Measurements from ENCODE around the gene VSIG10.

VSIG10 gene

DNA sequence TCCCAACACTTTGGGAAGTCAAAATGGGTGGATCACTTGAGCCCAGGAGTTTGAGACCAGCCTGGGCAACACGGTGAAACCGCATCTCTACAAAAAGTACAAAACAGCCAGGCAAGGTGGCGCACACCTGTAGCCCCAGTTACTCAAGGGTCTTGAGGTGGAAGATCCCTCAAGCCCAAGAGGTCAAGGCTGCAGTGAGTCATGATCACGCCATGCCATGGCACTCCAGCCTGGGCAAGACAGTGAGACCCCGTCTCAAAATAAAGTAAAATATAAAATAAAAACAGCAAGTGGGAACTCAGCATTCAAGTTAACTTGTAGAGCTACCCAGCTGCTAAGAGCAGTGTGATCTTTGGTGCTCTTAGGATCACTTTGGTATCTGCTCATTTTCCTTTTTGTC, 74.6 kb downstream of the VSIG10 start:
- Histone ChIP-seq H3K9me3 (replicated peaks; ENCODE audit: insufficient read depth, low read length) (no peaks in the 10 kb centered on the region), H3K27ac (ENCODE audit: low read length) (no peak overlapping the region), H3K4me3 (ENCODE audit: low read length) (no peak overlapping the region), H3K4me2 (ENCODE audit: low read depth, low read length) (no peak overlapping the region), H3K4me1 (ENCODE audit: low read length) (0 out of 2 replicates have a peak, but pooled peaks cover 2% of the 10 kb centered on the region), H4K20me1 (ENCODE audit: insufficient read depth, low read length) (no peaks in the 10 kb centered on the region), H3K9ac (ENCODE audit: low read length) (no peak overlapping the region), H3K79me2 (ENCODE audit: low read length) (no peaks in the 10 kb centered on the region), H3K36me3 (replicated peaks; ENCODE audit: insufficient read depth, low read length) (no peaks in the 10 kb centered on the region), H3K9me2 (replicated peaks; ENCODE audit: insufficient read depth, low read length) (no peaks in the 10 kb centered on the region), H2AFZ (ENCODE audit: low read length) (no peak overlapping the region), H3K27me3 (replicated peaks; ENCODE audit: insufficient read depth, low read length) (no peaks in the 10 kb centered on the region), H3F3A (ENCODE audit: insufficient read depth, low read length) (no peaks in the 10 kb centered on the region)
- no peak for DNase-seq
- TF ChIP-seq EZH2 (optimal IDR thresholded peaks at IDR 0.05; ENCODE audit: low read depth, low read length) (no peak), EZH2phosphoT487 (IDR thresholded peaks at IDR 0.05; ENCODE audit: low read length) (no peak)
- TF ChIP-seq, protein P1, sequence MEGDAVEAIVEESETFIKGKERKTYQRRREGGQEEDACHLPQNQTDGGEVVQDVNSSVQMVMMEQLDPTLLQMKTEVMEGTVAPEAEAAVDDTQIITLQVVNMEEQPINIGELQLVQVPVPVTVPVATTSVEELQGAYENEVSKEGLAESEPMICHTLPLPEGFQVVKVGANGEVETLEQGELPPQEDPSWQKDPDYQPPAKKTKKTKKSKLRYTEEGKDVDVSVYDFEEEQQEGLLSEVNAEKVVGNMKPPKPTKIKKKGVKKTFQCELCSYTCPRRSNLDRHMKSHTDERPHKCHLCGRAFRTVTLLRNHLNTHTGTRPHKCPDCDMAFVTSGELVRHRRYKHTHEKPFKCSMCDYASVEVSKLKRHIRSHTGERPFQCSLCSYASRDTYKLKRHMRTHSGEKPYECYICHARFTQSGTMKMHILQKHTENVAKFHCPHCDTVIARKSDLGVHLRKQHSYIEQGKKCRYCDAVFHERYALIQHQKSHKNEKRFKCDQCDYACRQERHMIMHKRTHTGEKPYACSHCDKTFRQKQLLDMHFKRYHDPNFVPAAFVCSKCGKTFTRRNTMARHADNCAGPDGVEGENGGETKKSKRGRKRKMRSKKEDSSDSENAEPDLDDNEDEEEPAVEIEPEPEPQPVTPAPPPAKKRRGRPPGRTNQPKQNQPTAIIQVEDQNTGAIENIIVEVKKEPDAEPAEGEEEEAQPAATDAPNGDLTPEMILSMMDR (IDR thresholded peaks at IDR 0.05; ENCODE audit: low read length) = no peak

DNA sequence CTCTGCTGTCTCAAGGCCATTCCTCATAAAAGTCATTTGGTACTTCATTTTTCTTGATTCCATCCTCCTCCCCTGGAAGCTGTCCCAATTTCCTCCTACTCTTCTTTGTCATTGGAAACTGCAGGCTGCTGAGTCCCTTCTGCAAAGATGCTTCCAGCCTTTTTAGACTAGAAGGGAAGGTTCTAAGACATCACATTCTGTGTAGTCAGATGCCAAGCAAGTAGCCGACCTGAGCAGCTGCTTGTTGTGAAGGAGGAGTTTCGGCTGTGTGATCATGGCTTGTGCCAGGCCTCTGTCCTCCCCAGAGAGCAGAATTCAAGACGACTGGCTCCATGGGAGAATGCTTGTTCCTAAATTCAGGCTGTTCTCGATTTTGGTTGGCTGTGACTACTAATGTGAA, 78.6 kb downstream of the VSIG10 start:
- Histone ChIP-seq H3K4me3 (ENCODE audit: low read length) (no peak overlapping the region), H3K4me1 (ENCODE audit: low read length) (no peaks in the 10 kb centered on the region), H3K9me2 (replicated peaks; ENCODE audit: insufficient read depth, low read length) (no peaks in the 10 kb centered on the region), H3K27ac (ENCODE audit: low read length) (no peak overlapping the region), H3K27me3 (replicated peaks; ENCODE audit: insufficient read depth, low read length) (no peaks in the 10 kb centered on the region), H3F3A (ENCODE audit: insufficient read depth, low read length) (no peaks in the 10 kb centered on the region), H3K9me3 (replicated peaks; ENCODE audit: insufficient read depth, low read length) (no peaks in the 10 kb centered on the region), H3K79me2 (ENCODE audit: low read length) (no peaks in the 10 kb centered on the region), H3K36me3 (replicated peaks; ENCODE audit: insufficient read depth, low read length) (no peaks in the 10 kb centered on the region), H4K20me1 (ENCODE audit: insufficient read depth, low read length) (no peaks in the 10 kb centered on the region), H3K4me2 (ENCODE audit: low read depth, low read length) (no peak overlapping the region), H2AFZ (ENCODE audit: low read length) (no peak overlapping the region), H3K9ac (ENCODE audit: low read length) (no peak overlapping the region)
- no peak for DNase-seq
- no peak for TF ChIP-seq EZH2 (optimal IDR thresholded peaks at IDR 0.05; ENCODE audit: low read depth, low read length)
- TF ChIP-seq, protein P1 (IDR thresholded peaks at IDR 0.05; ENCODE audit: low read length) = no peak
- TF ChIP-seq EZH2phosphoT487 (IDR thresholded peaks at IDR 0.05; ENCODE audit: low read length) = no peak

GRCh38 chr12:118023301-118023860, 80.4 kb downstream of the VSIG10 start:
- Histone ChIP-seq H3K4me2 (ENCODE audit: low read depth, low read length) (no peak overlapping the region), H3K36me3 (replicated peaks; ENCODE audit: insufficient read depth, low read length) (no peaks in the 10 kb centered on the region), H3K4me1 (ENCODE audit: low read length) (no peaks in the 10 kb centered on the region), H3K27me3 (replicated peaks; ENCODE audit: insufficient read depth, low read length) (no peaks in the 10 kb centered on the region), H3K9me3 (replicated peaks; ENCODE audit: insufficient read depth, low read length) (no peaks in the 10 kb centered on the region), H3K79me2 (ENCODE audit: low read length) (peaks cover under 1% of the 10 kb centered on the region; the same call in 1 of the 2 replicates), H3K9ac (ENCODE audit: low read length) (no peak overlapping the region), H2AFZ (ENCODE audit: low read length) (no peak overlapping the region), H3K27ac (ENCODE audit: low read length) (no peak overlapping the region), H3F3A (ENCODE audit: insufficient read depth, low read length) (no peaks in the 10 kb centered on the region), H4K20me1 (ENCODE audit: insufficient read depth, low read length) (no peaks in the 10 kb centered on the region), H3K4me3 (ENCODE audit: low read length) (no peak overlapping the region), H3K9me2 (replicated peaks; ENCODE audit: insufficient read depth, low read length) (no peaks in the 10 kb centered on the region)
- TF ChIP-seq EZH2phosphoT487 (IDR thresholded peaks at IDR 0.05; ENCODE audit: low read length) (no peak), EZH2 (optimal IDR thresholded peaks at IDR 0.05; ENCODE audit: low read depth, low read length) (no peak)
- TF ChIP-seq, protein P1 (IDR thresholded peaks at IDR 0.05; ENCODE audit: low read length) = no peak
- no peak for DNase-seq
